SK-N-SH (cell line): ENCODE results near the gene MOGAT3. TPM values are rescaled to one million over a fixed set of nuclear protein-coding genes. Genes with fewer than 3 reads are reported as not detected.
A peak's percentile ranks its signal among the peaks of the same experiment; 100 is the strongest.

Experiments
- CTCF ChIA-PET: fragments of 300-600, 350-600 bp; formaldehyde crosslinking; extraction: SDS; loops from one replicate; lab custom pipeline; 2021; lab: Yijun Ruan, JAX
- POLR2A ChIA-PET: fragments of 350-600 bp; sonication (Branson Sonifier 250); formaldehyde crosslinking; extraction: SDS; loops from one replicate; lab custom pipeline; 2020; ENCODE audit warnings: antibody characterized with exemption, inconsistent platforms; lab: Yijun Ruan, JAX
- DNase-seq: peaks from one replicate; pipeline ENCODE4 v3.0.0; 2012
- H2AFZ ChIP-seq: fragments of 200-600 bp; sonication (generic); 2 replicates; pipeline ENCODE4 v1.8.1; 2016; ENCODE audit warnings: antibody characterized with exemption, mild to moderate bottlenecking, low read depth
- H3F3A ChIP-seq: fragments of 200-600 bp; sonication (generic); replicated peaks from 2 replicates; pipeline ENCODE3; 2016; ENCODE audit warnings: antibody characterized with exemption, mild to moderate bottlenecking; ENCODE audit not compliant: insufficient read depth
- H3K27ac ChIP-seq, 2 experiments: fragments of 200-500 bp in 1 of 2; fragments of 200-600 bp in 1 of 2; sonication (Bioruptor generic) in 1 of 2; sonication (generic), shearing (Covaris generic) in 1 of 2; 2 replicates each; pipeline versions ENCODE4 v1.5.1 to v1.6.1; 2014 to 2016; ENCODE audit warnings: low read depth in 2 of 2, inconsistent platforms in 1 of 2, low read length in 1 of 2, mild to moderate bottlenecking in 1 of 2, mixed read lengths in 1 of 2
- H3K27me3 ChIP-seq: fragments of 200-600 bp; sonication (generic), shearing (Covaris generic); 2 replicates; pipeline ENCODE4 v1.6.1; 2016; ENCODE audit warnings: mixed run types; ENCODE audit not compliant: insufficient read depth
- H3K36me3 ChIP-seq, 2 experiments: fragments of 200-500 bp in 1 of 2; fragments of 200-600 bp in 1 of 2; sonication (Bioruptor generic) in 1 of 2; sonication (generic) in 1 of 2; replicated peaks in 1 of 2; 2 replicates each; pipeline versions ENCODE3 to v1.5.1; 2014 to 2016; ENCODE audit warnings: low read length in 1 of 2, mild to moderate bottlenecking in 1 of 2; ENCODE audit not compliant: insufficient read depth in 2 of 2, control insufficient read depth in 1 of 2
- H3K4me1 ChIP-seq, 2 experiments: fragments of 200-500 bp in 1 of 2; fragments of 200-600 bp in 1 of 2; sonication (Bioruptor generic) in 1 of 2; sonication (generic), shearing (Covaris generic) in 1 of 2; 2 replicates each; pipeline versions ENCODE4 v1.5.1 to v1.6.1; 2014 to 2016; ENCODE audit warnings: low read depth in 1 of 2, low read length in 1 of 2, mixed run types in 1 of 2; ENCODE audit not compliant: insufficient read depth in 2 of 2, control insufficient read depth in 1 of 2
- H3K4me2 ChIP-seq: fragments of 200-600 bp; sonication (generic), shearing (Covaris generic); 2 replicates; pipeline ENCODE4 v1.6.1; 2017; ENCODE audit warnings: mixed run types
- H3K4me3 ChIP-seq, 2 experiments: fragments of 200-500 bp in 1 of 2; fragments of 200-600 bp in 1 of 2; sonication (Bioruptor generic) in 1 of 2; sonication (generic), shearing (Covaris generic) in 1 of 2; 2 replicates each; pipeline versions ENCODE4 v1.5.1 to v1.8.1; 2014 to 2016; ENCODE audit warnings: low read depth in 2 of 2, inconsistent platforms in 1 of 2, low read length in 1 of 2, mild to moderate bottlenecking in 1 of 2, mixed read lengths in 1 of 2, moderate library complexity in 1 of 2
- H3K79me2 ChIP-seq: fragments of 200-600 bp; sonication (generic); 2 replicates; pipeline ENCODE4 v1.8.1; 2017; ENCODE audit warnings: mild to moderate bottlenecking; ENCODE audit not compliant: insufficient read depth
- H3K9ac ChIP-seq: fragments of 200-600 bp; sonication (generic); 2 replicates; pipeline ENCODE4 v1.6.1; 2017; ENCODE audit warnings: mixed run types
- H3K9me2 ChIP-seq: fragments of 200-600 bp; sonication (generic); 2 replicates; pipeline ENCODE4 v1.6.1; 2017; ENCODE audit warnings: mixed run types
- H3K9me3 ChIP-seq: fragments of 200-600 bp; sonication (generic); 2 replicates; pipeline ENCODE4 v1.6.1; 2017; ENCODE audit warnings: mixed run types, mild to moderate bottlenecking, moderate library complexity
- H4K20me1 ChIP-seq: fragments of 200-600 bp; sonication (generic); 2 replicates; pipeline ENCODE4 v1.6.1; 2017; ENCODE audit warnings: mild to moderate bottlenecking, mixed run types; ENCODE audit not compliant: insufficient read depth
- CHD2 ChIP-seq: fragments of 150-350 bp; IDR thresholded peaks from 2 replicates; pipeline ENCODE4 v1.6.1; 2018; ENCODE audit warnings: low read length; ENCODE audit not compliant: partially characterized antibody
- EP300 ChIP-seq, 2 experiments: IDR thresholded peaks; 2 replicates each; pipeline versions ENCODE4 v1.4.0 to v1.6.1; 2012; ENCODE audit warnings: borderline replicate concordance in 1 of 2, low read depth in 1 of 2, low read length in 1 of 2
- FOSL2 ChIP-seq: IDR thresholded peaks from 2 replicates; pipeline ENCODE4 v1.4.0; 2012; ENCODE audit warnings: low read depth, mild to moderate bottlenecking, moderate library complexity, borderline replicate concordance
- FOXJ3 ChIP-seq: sonication (generic); formaldehyde crosslinking; IDR thresholded peaks from 2 replicates; pipeline ENCODE4 v1.5.1; 2020; ENCODE audit warnings: mild to moderate bottlenecking, missing genetic modification reagents
- IRF3 ChIP-seq: fragments of 150-350 bp; IDR thresholded peaks from 2 replicates; pipeline ENCODE4 v1.6.1; 2016; ENCODE audit warnings: mild to moderate bottlenecking, low read depth, low read length
- MEF2A ChIP-seq: IDR thresholded peaks from 2 replicates; pipeline ENCODE4 v1.4.0; 2012; ENCODE audit warnings: low read depth, borderline replicate concordance
- NRF1 ChIP-seq: IDR thresholded peaks from 2 replicates; pipeline ENCODE4 v1.6.1; 2012; ENCODE audit warnings: low read depth, mild to moderate bottlenecking, low read length
- POLR2AphosphoS5 ChIP-seq: IDR thresholded peaks from 2 replicates; pipeline ENCODE4 v1.6.1; 2012; ENCODE audit warnings: low read depth, low read length
- RAD21 ChIP-seq: IDR thresholded peaks from 2 replicates; pipeline ENCODE4 v1.6.1; 2012; ENCODE audit warnings: mild to moderate bottlenecking, low read length
- RCOR1 ChIP-seq: fragments of 150-350 bp; IDR thresholded peaks from 2 replicates; pipeline ENCODE4 v1.6.1; 2017; ENCODE audit warnings: antibody characterized with exemption, low read length
- REST ChIP-seq: IDR thresholded peaks from 2 replicates; pipeline ENCODE4 v1.6.1; 2012; ENCODE audit warnings: mild to moderate bottlenecking, low read depth, low read length, moderate library complexity
- RXRA ChIP-seq: IDR thresholded peaks from 2 replicates; pipeline ENCODE4 v1.4.0; 2012; ENCODE audit warnings: low read depth, mild to moderate bottlenecking, borderline replicate concordance
- SIN3A ChIP-seq: IDR thresholded peaks from 2 replicates; pipeline ENCODE4 v1.6.1; 2012; ENCODE audit warnings: low read depth, mild to moderate bottlenecking, low read length, moderate library complexity, borderline replicate concordance
- SMC3 ChIP-seq: IDR thresholded peaks from 2 replicates; pipeline ENCODE4 v1.6.1; 2012; ENCODE audit warnings: low read depth, low read length, improper control_type of control experiment
- TAF1 ChIP-seq: IDR thresholded peaks from 2 replicates; pipeline ENCODE4 v1.6.1; 2012; ENCODE audit warnings: low read depth, mild to moderate bottlenecking, low read length, moderate library complexity, borderline replicate concordance
- TEAD4 ChIP-seq: IDR thresholded peaks from 2 replicates; pipeline ENCODE4 v1.4.0; 2012; ENCODE audit warnings: mild to moderate bottlenecking, borderline replicate concordance; ENCODE audit not compliant: insufficient read depth
- YY1 ChIP-seq: IDR thresholded peaks from 2 replicates; pipeline ENCODE4 v1.4.0; 2012; ENCODE audit warnings: low read depth, mild to moderate bottlenecking
- ZBTB33 ChIP-seq: IDR thresholded peaks from 2 replicates; pipeline ENCODE4 v1.4.0; 2012; ENCODE audit warnings: low read depth, borderline replicate concordance
- WGBS: methylation state at CpG from one replicate; pipeline ENCODE4 v1.1.6; 2017; ENCODE audit warnings: low lambda C conversion rate; 5-methylcytosine and 5-hydroxymethylcytosine counted together
- polyA plus RNA-seq, 3 experiments: library from polyadenylated mRNA; depleted of rRNA; stranded (reverse); fragments of >200 nt; gene quantifications; 2 replicates each; pipeline ENCODE4 v1.2.3, GENCODE V29; 2012

The MOGAT3 gene
- polyA plus RNA-seq, 1 of the 3 experiments (the other 2 are of a cell fraction) = not detected

GRCh38 chr7:101232141-101232850 lies 31.5 kb upstream of the MOGAT3 start:
- Histone ChIP-seq H4K20me1 (no peaks in the 10 kb centered on the region), H3K27me3 (no peaks in the 10 kb centered on the region)
- WGBS = 83% methylated on average over 41 of the region's 52 CpGs
- TF ChIP-seq RCOR1 (no peak), POLR2AphosphoS5 (0 out of 2 replicates have a peak, but pooled peaks have one; percentile 18)
- TF ChIP-seq, all 33 proteins: peak for 1
- H3K4me2 ChIP-seq = no peak overlapping the region
- ChIA-PET CTCF (interaction anchor here (0.5 to 3.0 kb wide), 4 partner anchors 11 to 88 kb away, joined by 3 to 10 read pairs (median 4); no protein-coding TSS in a partner anchor), POLR2A (interaction anchor here (1.4 to 3.4 kb wide), 2 partner anchors 12 to 15 kb away, joined by 4 to 15 read pairs; partner anchors contain the start of genes PLOD3 and ZNHIT1)
- H3K27ac ChIP-seq = no peak overlapping the region
- H3K4me1 ChIP-seq = peaks cover 0 to 5% of the 10 kb centered on the region in 2 experiments; a peak in 1 of 4 replicates
- no peaks in the 10 kb centered on the region for H3K79me2 ChIP-seq
- H3K36me3 ChIP-seq = peaks cover 13 to 19% of the 10 kb centered on the region in 2 experiments
- H3K9me3 ChIP-seq = no peaks in the 10 kb centered on the region
- no peak overlapping the region for H3K4me3 ChIP-seq
- DNase-seq = peak; percentile 56
- H3K9me2 ChIP-seq = no peaks in the 10 kb centered on the region
- peaks cover 6% of the 10 kb centered on the region for H3F3A ChIP-seq
- H2AFZ ChIP-seq = no peak overlapping the region
- no peak overlapping the region for H3K9ac ChIP-seq

- 75% methylated on average over 7 of the region's 7 CpGs for WGBS
- Histone ChIP-seq H3K4me1 (peaks cover 0 to 5% of the 10 kb centered on the region in 2 experiments; a peak in 1 of 4 replicates), H3K79me2 (no peaks in the 10 kb centered on the region), H3K9ac (no peak overlapping the region), H3K9me2 (no peaks in the 10 kb centered on the region), H3K4me3 (no peak overlapping the region), H3K9me3 (no peaks in the 10 kb centered on the region), H3F3A (peaks cover 6% of the 10 kb centered on the region), H3K4me2 (no peak overlapping the region), H4K20me1 (no peaks in the 10 kb centered on the region), H2AFZ (no peak overlapping the region), H3K36me3 (peaks cover 17 to 20% of the 10 kb centered on the region in 2 experiments), H3K27me3 (no peaks in the 10 kb centered on the region), H3K27ac (no peak overlapping the region; a peak in 1 of 4 replicates)
- ChIA-PET POLR2A (no interaction called here), CTCF (interaction anchor here (1.2 to 1.6 kb wide), 3 partner anchors 12 to 88 kb away, joined by 3 to 5 read pairs (median 3); no protein-coding TSS in a partner anchor)
- DNase-seq = peak; percentile 61
- TF ChIP-seq EP300 (IDR thresholded peaks at IDR 0.05; ENCODE audit: borderline replicate concordance in 1 of 2, low read depth in 1 of 2, low read length in 1 of 2) (no peak), NRF1 (no peak), POLR2AphosphoS5 (no peak), YY1 (no peak), SIN3A (no peak), TEAD4 (no peak), FOXJ3 (CRISPR knock-in tag) (no peak), TAF1 (no peak), ZBTB33 (no peak), SMC3 (no peak), FOSL2 (no peak), RXRA (no peak), REST (no peak), IRF3 (no peak), RAD21 (no peak), MEF2A (no peak), RCOR1 (no peak), CHD2 (no peak)
Measured at GRCh38 chr7:101231644-101232043, 30.8 kb upstream of the MOGAT3 start.
